GM18517 (cell line): ENCODE data around the gene CYTH3.
"Not testable (repeated sequence)": the region's sequence is repeated elsewhere in the genome, so short reads cannot be mapped to it uniquely, and the experiment has no call there.

Source experiments
- ATAC-seq: cut with Tn5 transposase; IDR thresholded peaks from one replicate; pipeline ENCODE4 v1.9.1; 2021; ENCODE audit warnings: mild to moderate bottlenecking, moderate library complexity; ENCODE audit not compliant: unreplicated experiment

CYTH3 gene

GRCh38 chr7:6283391-6284054, 11.1 kb upstream of the CYTH3 start:
- ATAC-seq, result not testable (repeated sequence)

- no peak for ATAC-seq
Measured at GRCh38 chr7:6279937-6280336, 7.5 kb upstream of the CYTH3 start.

DNA sequence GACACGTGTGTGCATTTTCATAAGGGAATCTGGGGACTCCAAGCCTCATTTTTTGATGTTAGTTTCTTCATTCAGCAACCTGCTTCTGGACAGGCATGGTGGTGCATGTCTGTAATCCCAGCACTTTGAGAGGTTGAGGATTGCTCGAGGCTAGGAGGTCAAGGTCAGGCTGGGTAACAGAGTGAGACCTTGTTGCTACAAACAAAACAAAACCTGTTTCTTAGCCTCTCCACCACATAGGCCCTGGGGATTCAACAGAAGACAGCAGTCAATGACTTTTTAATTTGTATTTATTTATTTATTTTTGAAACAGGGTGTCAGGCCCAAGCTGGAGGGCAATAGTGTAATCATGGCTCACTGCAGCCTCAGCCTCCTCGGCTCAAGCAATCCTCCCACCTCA, 6.9 kb upstream of the CYTH3 start:
- no peak for ATAC-seq

- no peak for ATAC-seq
Measured at GRCh38 chr7:6278749-6279310, 6.4 kb upstream of the CYTH3 start.

DNA sequence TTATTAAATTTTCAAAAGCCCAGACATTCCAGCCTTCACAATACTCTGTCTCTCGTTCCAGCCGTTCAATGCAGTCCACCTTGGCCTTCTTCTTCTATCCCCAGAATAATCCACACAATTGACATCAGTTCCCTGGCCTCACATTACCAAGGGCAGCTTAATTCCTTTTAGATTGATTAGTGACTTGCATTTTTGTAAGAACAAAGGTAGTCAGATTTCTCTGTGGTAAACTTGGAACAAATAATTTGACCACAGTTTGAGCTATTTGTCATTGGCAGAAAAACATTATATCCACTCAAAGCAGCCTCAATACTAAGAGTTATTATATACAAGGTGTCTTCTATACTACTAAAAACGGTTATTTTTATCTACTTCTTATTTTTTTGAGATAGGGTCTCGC, 5.1 kb upstream of the CYTH3 start:
- ATAC-seq, result no peak

DNA sequence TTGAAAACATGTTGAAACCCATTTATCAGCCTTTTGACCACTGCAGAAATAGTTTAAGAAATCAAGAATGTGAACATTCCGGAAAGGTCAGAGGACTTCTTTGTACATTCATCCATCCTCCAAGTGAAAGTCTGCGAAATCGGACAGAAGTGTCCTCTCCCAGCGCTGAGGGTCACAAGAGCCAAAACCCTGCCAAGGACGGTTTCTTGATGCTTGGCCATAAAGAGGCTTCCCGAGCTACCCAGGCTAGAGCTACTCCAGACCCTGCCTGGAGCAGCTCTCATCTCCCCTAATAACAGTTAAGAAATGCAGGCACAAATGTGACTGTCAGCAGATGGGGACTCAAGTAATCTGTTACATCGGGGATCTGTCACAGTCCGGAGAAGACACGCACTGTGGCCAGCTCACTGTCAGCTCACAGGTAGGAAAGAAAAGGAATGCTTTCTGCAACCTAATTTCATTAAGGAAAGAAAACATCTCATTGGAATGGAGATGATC, 4.5 kb upstream of the CYTH3 start:
- no peak for ATAC-seq

GRCh38 chr7:6274743-6275142, 2.3 kb upstream of the CYTH3 start:
- no peak for ATAC-seq

DNA sequence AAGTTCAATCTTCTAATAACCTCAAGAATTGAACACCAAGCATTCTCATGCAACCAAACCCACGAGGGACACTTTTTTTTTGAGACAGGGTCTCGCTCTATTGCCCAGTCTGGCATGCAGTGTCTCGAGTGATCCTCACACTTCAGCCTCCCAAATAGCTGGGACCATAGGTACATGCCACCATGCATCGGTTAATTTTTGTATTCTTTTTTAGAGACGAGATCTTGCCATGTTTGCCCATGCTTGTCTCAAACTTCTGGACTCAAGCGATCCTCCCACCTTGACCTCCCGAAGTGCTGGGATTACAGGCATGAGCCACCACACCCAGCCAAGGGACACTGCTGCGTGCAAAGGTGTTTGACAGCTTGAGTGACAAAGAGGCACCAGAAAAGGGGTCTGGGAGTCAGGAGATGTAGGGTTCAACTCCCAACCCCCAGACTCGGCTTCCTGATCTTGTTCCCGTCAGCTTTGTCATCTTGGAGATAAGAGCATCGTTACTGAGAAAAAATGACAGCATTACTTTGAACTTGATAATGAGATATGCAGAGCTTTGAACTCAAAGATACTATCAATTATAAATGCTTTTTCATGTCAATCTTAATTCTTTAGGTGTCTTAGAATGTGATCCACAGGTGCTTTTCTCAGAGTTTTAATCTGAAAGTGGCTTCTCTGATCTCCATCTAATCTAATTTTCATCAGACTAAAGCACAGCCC, 1.6 kb upstream of the CYTH3 start:
- ATAC-seq, result no peak

DNA sequence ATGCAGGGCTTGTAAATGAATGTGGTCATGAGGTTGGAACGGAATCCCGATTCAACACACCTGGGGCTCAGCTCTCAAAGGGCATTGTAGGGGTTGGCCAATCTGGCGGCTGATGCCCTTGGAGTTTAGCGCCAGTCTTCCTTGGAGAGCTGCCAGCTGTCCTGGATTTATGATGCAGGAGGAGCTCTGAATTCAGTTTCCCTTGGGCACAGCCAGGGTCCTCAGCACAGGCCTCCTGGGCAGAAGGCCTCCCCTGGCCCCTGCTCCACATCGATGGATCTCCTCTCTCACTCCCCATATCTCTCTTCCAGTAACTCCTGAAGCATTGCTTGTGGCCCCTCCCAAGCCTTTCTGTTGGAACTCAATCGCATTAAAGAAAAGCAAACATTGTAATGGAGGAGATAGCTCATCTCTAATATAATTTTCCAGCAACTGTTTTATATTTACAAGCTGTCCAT, 985 bp upstream of the CYTH3 start:
- no peak for ATAC-seq

GRCh38 chr7:6271694-6272440, 557 bp downstream of the CYTH3 start:
- no peak for ATAC-seq

DNA sequence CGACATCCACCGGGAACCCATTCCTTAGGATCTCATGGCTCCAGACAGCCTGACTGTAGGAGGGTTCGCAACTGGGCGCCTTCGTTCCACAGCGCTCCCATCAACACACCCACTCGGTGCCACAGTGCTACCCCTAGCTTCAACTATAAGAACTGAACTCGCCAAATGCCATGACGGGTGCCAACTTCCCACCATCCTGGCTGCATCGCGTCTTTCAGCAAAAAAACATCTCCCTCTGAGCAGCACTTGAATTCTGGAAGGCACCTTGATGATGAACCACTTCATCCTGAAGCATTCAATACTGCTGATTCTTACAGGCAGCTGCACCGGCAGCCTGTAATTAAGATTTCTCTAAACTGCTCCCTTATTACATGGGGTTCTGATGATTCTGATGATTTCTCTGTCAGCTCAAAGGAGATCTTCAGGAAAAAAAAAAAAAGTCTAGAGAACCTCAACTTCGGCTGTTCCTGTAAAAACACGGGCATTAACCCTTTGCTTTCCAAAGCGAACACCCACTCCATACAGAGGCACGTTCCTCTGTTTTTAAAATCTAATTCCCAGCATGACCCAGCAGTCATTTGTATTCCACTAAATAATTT, 1.3 kb downstream of the CYTH3 start:
- ATAC-seq, result no peak

DNA sequence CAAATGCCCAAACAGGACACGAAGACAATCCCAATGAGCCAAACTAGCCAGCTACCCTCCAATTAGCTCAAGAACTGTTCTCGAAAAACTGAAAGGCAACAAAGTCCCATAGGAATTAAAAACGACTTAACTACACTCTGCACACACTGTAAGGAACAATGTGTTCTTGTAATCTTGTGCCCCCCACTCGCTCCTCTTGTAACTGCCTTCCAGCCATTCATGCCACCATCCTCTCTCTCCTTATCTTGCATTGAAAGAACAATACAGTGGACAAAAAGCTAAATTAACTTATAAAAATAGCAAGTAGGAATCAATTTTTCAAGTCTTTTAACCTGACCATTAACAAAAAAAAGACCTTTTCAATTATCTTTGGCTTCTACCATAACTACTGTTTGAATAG, 2.9 kb downstream of the CYTH3 start:
- ATAC-seq, result no peak

DNA sequence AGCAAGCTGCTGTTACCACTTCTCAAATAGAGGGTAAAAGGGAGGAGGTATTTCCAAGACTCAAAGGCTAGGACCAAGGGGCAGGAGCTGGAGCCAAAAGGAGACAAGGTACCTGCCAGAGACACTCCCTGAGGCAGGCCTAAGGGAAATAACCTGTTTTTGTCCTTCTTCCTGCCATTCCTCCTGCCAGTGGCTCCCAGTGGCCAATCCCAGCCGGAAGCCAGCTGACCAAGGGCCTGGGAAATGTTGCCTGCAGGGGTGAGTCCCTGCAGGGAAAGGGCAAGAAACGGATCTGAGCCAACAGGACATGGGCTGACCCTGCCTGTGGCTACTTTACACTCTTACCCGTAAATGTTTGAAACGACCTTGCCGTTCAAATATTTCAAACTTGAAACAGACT, 3.5 kb downstream of the CYTH3 start:
- no peak for ATAC-seq

DNA sequence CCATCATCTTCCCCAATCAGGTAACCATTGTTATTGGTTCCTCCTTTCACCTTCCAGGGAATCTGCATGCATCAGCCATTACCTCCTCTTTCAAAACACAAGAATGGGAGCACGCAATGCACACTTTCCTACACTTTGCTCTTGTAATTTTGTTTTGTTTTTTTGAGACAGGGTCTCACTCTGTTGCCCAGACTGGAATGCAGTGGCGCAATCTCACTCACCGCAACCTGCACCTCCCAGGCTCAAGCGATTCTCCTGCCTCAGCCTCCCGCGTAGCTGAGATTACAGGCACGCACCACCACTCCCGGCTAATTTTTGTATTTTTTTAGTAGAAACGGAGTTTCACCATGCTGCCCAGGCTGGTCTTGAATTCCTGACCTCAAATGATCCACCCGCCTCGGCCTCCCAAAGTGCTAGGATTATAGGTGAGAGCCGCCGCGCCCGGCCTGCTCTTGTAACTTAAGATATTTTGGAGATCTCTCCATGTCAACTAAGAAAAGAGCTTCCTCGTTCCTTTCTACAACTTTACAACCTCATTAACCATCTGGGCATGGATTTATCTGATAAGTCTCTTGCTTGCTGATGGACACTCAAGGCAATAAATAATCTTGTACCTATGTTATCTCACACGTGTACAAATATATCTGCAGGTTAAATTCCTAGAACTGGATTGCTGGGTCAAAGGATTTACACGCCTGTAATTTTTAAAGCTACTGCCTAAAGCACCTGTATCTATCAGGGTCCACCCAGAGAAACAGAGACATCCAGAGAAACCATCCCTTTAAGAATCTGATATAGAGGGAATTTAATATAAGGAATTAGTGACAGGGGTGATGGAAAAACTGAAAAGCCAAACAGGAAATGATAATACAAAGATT, 4.2 kb downstream of the CYTH3 start:
- ATAC-seq, result no peak

DNA sequence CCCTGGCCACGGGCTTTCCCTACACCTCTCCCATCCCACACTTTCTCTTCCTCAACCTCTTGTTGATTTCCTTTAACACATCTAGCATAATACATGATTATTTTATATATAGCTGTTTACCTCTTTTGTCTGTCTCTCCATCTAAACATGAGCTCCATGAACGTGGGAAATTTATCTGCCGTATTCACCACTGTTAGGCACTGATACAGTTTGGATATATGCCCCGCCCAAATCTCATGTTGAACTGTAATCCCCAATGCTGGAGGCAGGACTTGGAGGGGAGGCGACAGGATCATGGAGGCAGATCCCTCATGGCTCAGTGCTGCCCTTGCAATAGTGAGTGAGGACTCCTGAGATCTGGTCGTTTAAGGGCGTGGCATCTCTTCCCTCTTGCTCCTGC, 5.7 kb downstream of the CYTH3 start:
- no peak for ATAC-seq

GRCh38 chr7:6262221-6262620, 10.2 kb downstream of the CYTH3 start:
- no peak for ATAC-seq

DNA sequence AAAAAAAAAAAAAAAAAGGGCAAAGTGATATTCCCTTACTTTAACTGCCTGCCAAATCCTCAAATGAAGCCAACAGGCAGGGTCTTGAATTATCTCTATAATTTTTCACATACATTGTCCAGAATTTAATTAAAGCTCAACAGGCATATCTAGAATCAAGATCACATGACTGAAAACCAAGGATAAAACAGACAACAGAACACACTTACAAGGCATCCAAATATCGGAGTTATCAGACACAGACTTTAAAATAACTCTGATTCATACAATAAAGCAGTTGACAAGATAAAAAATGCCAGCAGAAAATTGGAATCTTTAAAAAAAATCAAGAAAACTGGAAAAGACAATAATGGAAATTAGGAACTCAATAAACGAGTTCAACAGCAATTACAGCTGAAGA, 10.7 kb downstream of the CYTH3 start:
- ATAC-seq, result no peak

DNA sequence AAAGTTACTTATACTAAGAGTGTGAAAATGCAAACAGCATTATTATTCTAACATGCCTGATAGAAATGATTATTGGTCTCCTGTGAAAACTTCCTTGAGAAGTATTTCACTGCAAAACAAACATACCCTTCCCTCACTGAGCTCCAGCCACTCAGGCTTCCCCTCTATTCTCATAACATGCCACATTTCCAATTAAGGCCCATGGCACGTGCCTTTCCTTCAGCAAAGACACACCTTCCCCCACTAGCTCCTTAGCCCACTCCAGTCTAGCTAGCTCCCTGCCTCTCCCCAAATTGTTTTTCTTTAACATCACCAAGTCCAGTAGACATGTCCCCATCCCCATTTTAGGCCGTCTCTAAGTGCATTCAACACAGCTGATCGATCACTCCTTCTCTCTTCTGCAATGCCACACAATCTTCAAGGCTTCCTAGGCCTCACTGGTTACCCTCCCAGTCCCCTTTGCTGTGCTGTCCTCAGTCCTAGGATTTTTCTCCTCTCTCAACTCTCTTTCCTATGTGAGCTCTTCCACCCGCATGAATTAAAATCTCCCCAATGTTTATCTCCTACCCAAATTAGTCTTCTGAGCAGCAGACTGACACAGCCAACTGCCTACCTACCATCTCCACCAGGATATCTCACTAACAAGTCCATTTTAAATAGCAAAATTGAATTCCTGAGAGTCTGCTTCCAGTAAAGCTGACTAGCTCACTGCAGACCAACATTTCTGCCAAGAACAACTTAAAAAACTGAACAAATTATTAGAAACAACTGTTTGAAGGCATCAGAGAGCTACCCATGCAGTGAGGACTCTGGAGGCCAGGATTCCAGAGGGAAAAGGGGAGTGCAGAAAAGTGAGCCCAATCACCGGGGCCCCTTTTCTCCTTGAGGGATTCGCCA, 11.9 kb downstream of the CYTH3 start:
- ATAC-seq, result no peak

DNA sequence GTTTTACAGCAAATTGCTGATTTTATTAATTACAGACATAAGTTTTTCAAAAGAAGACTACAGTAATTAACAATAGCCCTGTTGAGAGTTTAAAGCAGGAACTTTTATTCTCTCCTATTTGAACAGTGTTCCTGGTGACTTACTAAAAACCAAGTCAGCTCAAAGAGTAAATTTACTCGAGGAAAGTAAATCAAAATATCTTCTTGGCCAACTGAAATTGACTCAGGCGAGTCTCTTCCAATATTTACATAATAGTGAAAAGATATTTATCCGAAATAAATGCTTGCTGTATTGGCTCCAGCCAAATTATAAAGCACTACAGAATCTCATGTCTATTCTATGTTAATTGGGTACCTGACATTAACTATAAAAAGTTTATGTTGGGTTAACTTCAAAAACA, 13.2 kb downstream of the CYTH3 start:
- ATAC-seq, result no peak
